Spinal cord (tissue), 10 donors: ENCODE data around the gene EEA1. TPM values are rescaled to one million over a fixed set of nuclear protein-coding genes. Genes with fewer than 3 reads are reported as not detected.

ENCODE experiments used
- DNase-seq, 6 donors: peaks; one replicate each; pipeline versions ENCODE4 v3.0.0 to v3.0.0-alpha.2; 2013 to 2015; ENCODE audit warnings: low spot score in 6 of 6, low read depth in 4 of 6
- H3K27ac ChIP-seq: one replicate; pipeline ENCODE4 v1.5.1; 2013; ENCODE audit warnings: low read depth, low read length, control low read depth
- H3K27me3 ChIP-seq: one replicate; pipeline ENCODE4 v1.6.1; 2013; ENCODE audit warnings: low read length; ENCODE audit not compliant: control insufficient read depth, insufficient read depth
- H3K36me3 ChIP-seq: one replicate; pipeline ENCODE4 v1.6.1; 2013; ENCODE audit warnings: low read length; ENCODE audit not compliant: control insufficient read depth, insufficient read depth
- H3K4me1 ChIP-seq: one replicate; pipeline ENCODE4 v1.6.1; 2013; ENCODE audit warnings: low read length; ENCODE audit not compliant: control insufficient read depth, insufficient read depth
- H3K4me3 ChIP-seq: one replicate; pipeline ENCODE4 v1.5.1; 2013; ENCODE audit warnings: low read depth, low read length, control low read depth
- H3K9me3 ChIP-seq: one replicate; pipeline ENCODE4 v1.6.1; 2013; ENCODE audit warnings: low read length; ENCODE audit not compliant: control insufficient read depth, insufficient read depth
- WGBS: methylation state at CpG from one replicate; pipeline ENCODE4 v1.1.5; 2013; ENCODE audit warnings: missing lambda C conversion rate; ENCODE audit not compliant: insufficient coverage; 5-methylcytosine and 5-hydroxymethylcytosine counted together
- polyA plus RNA-seq, 2 donors: library from polyadenylated mRNA; unstranded; fragments of 120-200 nt; gene quantifications; one replicate each; pipeline ENCODE4 v1.2.1, GENCODE V29; 2013; ENCODE audit not compliant: insufficient read length in 2 of 2
- total RNA-seq, 2 donors: library from RNA; depleted of rRNA in 1 of 2; stranded (reverse); fragments of 120-200 nt in 1 of 2; fragments of >200 nt in 1 of 2; gene quantifications; one replicate each; pipeline versions ENCODE4 v1.2.3 to v1.2.4, GENCODE V29; 2013 to 2014
- donor health status: healthy.

Gene EEA1
- total and polyA plus RNA-seq, 4 donors, result 10.4 to 31.9 (median 19.4) TPM

GRCh38 chr12:92747151-92747550, 181.9 kb downstream of the EEA1 start:
- no peaks in the 10 kb centered on the region for H3K36me3 ChIP-seq
- H3K4me3 ChIP-seq, result no peak overlapping the region
- H3K27me3 ChIP-seq, result no peaks in the 10 kb centered on the region
- H3K9me3 ChIP-seq, result peaks cover 2% of the 10 kb centered on the region
- WGBS, result no CpG with 5 or more reads among the region's 1 CpG
- H3K4me1 ChIP-seq, result peaks cover 2% of the 10 kb centered on the region
- no peak overlapping the region for H3K27ac ChIP-seq
- DNase-seq, result no peak

GRCh38 chr12:92745856-92746550, 183.1 kb downstream of the EEA1 start:
- Histone ChIP-seq H3K9me3 (peaks cover 2% of the 10 kb centered on the region), H3K27ac (no peak overlapping the region), H3K27me3 (no peaks in the 10 kb centered on the region), H3K4me3 (no peak overlapping the region), H3K36me3 (no peaks in the 10 kb centered on the region), H3K4me1 (peaks cover 2% of the 10 kb centered on the region)
- peak in 3 of 6 donors; percentile 19 to 80 (median 46) for DNase-seq
- WGBS, result 63% methylated on average over 3 of the region's 4 CpGs

- 88% methylated on average over 2 of the region's 3 CpGs for WGBS
- Histone ChIP-seq H3K36me3 (no peaks in the 10 kb centered on the region), H3K4me3 (no peak overlapping the region), H3K9me3 (peaks cover 2% of the 10 kb centered on the region), H3K27me3 (no peaks in the 10 kb centered on the region), H3K4me1 (peaks cover 2% of the 10 kb centered on the region), H3K27ac (no peak overlapping the region)
- no peak for DNase-seq
Measured at GRCh38 chr12:92743026-92743425, 186.1 kb downstream of the EEA1 start.

- DNase-seq, result peak in 1 of 6 donors; percentile 46
- Histone ChIP-seq H3K36me3 (no peaks in the 10 kb centered on the region), H3K4me1 (no peaks in the 10 kb centered on the region), H3K9me3 (peaks cover 2% of the 10 kb centered on the region), H3K4me3 (no peak overlapping the region), H3K27me3 (no peaks in the 10 kb centered on the region), H3K27ac (no peak overlapping the region)
Measured at GRCh38 chr12:92740411-92740810, 188.7 kb downstream of the EEA1 start.

GRCh38 chr12:92739113-92739512, 190.0 kb downstream of the EEA1 start:
- no peak overlapping the region for H3K4me3 ChIP-seq
- H3K36me3 ChIP-seq, result no peaks in the 10 kb centered on the region
- WGBS, result 65% methylated on average over 2 of the region's 4 CpGs
- no peak for DNase-seq
- H3K4me1 ChIP-seq, result peaks cover 3% of the 10 kb centered on the region
- peaks cover 2% of the 10 kb centered on the region for H3K9me3 ChIP-seq
- no peaks in the 10 kb centered on the region for H3K27me3 ChIP-seq
- H3K27ac ChIP-seq, result no peak overlapping the region

- no peak for DNase-seq
- H3K9me3 ChIP-seq, result no peaks in the 10 kb centered on the region
- WGBS, result 87% methylated on average over 5 of the region's 7 CpGs
Measured at GRCh38 chr12:92737855-92738850, 190.9 kb downstream of the EEA1 start.

GRCh38 chr12:92736605-92737004, 192.5 kb downstream of the EEA1 start:
- no peak for DNase-seq
- Histone ChIP-seq H3K4me3 (no peak overlapping the region), H3K27me3 (no peaks in the 10 kb centered on the region), H3K4me1 (peaks cover 10% of the 10 kb centered on the region), H3K36me3 (no peaks in the 10 kb centered on the region), H3K27ac (no peak overlapping the region), H3K9me3 (no peaks in the 10 kb centered on the region)
- WGBS, result no CpG with 5 or more reads among the region's 6 CpGs

More at GRCh38 chr12:92737855-92738850, 190.9 kb downstream of the EEA1 start:
- Histone ChIP-seq H3K36me3 (no peaks in the 10 kb centered on the region), H3K4me3 (no peak overlapping the region), H3K27ac (no peak overlapping the region), H3K27me3 (no peaks in the 10 kb centered on the region), H3K4me1 (peaks cover 3% of the 10 kb centered on the region)

- Histone ChIP-seq H3K4me3 (no peak overlapping the region), H3K36me3 (no peaks in the 10 kb centered on the region), H3K27ac (peak overlapping the region; percentile 68), H3K27me3 (no peaks in the 10 kb centered on the region), H3K9me3 (no peaks in the 10 kb centered on the region), H3K4me1 (peaks cover 14% of the 10 kb centered on the region)
- DNase-seq, result peak; percentile 56 to 92 (median 68)
- 67% methylated on average over 1 of the region's 3 CpGs for WGBS
Measured at GRCh38 chr12:92735131-92735721, 193.9 kb downstream of the EEA1 start.

- Histone ChIP-seq H3K9me3 (no peaks in the 10 kb centered on the region), H3K4me1 (peaks cover 14% of the 10 kb centered on the region), H3K36me3 (no peaks in the 10 kb centered on the region), H3K27me3 (no peaks in the 10 kb centered on the region), H3K4me3 (no peak overlapping the region), H3K27ac (no peak overlapping the region)
- WGBS, result 100% methylated on average over 1 of the region's 3 CpGs
- DNase-seq, result peak in 1 of 6 donors; percentile 71
Measured at GRCh38 chr12:92733661-92734060, 195.4 kb downstream of the EEA1 start.
